ENCODE results near the gene FSIP1.
A peak's percentile ranks its signal among the peaks of the same experiment; 100 is the strongest.

The FSIP1 gene

DNA sequence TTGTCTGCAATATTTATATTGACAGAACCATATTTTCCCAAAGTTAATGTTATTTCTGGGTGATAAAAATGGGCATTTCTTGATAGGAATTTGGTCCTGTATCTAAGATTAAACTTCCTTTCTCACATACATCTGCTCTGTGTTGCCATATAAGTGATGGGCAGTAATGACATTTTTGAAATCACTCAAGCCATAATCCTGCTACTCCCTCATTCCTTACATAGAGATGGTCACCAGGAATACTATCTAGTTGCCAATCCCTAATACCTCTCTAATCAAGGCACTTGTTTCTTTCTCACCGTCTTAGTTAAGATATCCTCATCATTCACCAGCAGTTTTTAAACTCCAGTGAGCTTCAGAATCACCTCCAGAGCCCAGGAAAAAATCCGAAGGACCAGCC lies 68.4 kb downstream of the FSIP1 start:
- Histone ChIP-seq H3K9me3 (ENCODE audit: insufficient read depth, low read depth, low read length) (no peaks in the 10 kb centered on the region), H3K27me3 (ENCODE audit: insufficient read depth, low read length) (no peaks in the 10 kb centered on the region)

DNA sequence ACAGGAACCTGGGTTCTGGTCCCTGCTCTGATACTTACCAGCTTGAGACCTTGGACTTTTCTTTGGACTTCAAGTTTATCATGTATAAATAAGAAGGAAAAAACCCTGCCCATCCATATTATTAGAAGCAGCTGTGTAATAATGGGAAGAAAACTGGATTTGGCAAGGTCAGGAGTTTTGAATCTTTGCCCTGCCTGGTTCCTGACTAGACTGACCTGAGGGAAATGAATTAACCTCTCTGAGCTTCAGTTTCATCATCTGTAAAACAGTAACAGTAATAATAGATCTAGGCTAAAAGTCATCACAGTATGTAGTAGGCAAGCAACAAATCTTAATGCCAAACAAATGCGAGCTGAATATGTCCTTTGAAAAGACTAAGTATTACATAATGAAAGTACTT lies 68.8 kb downstream of the FSIP1 start:
- H3K9me3 ChIP-seq (ENCODE audit: insufficient read depth, low read depth, low read length): no peaks in the 10 kb centered on the region
- H3K9ac ChIP-seq (ENCODE audit: low read depth, low read length): no peak overlapping the region
- no peaks in the 10 kb centered on the region for H3K27me3 ChIP-seq (ENCODE audit: insufficient read depth, low read length)
- H3K4me1 ChIP-seq (ENCODE audit: insufficient read depth, low read length): no peaks in the 10 kb centered on the region
- no peak overlapping the region for H3K4me3 ChIP-seq (ENCODE audit: low read length)
- no peaks in the 10 kb centered on the region for H3K36me3 ChIP-seq (ENCODE audit: insufficient read depth, low read depth, low read length)
- H3K27ac ChIP-seq (ENCODE audit: low read length): no peak overlapping the region

More for the DNA sequence above, 68.4 kb downstream of the FSIP1 start:
- H3K4me3 ChIP-seq (ENCODE audit: low read length): no peak overlapping the region
- H3K27ac ChIP-seq (ENCODE audit: low read length): no peak overlapping the region
- no peak overlapping the region for H3K9ac ChIP-seq (ENCODE audit: low read depth, low read length)
- no peaks in the 10 kb centered on the region for H3K4me1 ChIP-seq (ENCODE audit: insufficient read depth, low read length)
- no peaks in the 10 kb centered on the region for H3K36me3 ChIP-seq (ENCODE audit: insufficient read depth, low read depth, low read length)

DNA sequence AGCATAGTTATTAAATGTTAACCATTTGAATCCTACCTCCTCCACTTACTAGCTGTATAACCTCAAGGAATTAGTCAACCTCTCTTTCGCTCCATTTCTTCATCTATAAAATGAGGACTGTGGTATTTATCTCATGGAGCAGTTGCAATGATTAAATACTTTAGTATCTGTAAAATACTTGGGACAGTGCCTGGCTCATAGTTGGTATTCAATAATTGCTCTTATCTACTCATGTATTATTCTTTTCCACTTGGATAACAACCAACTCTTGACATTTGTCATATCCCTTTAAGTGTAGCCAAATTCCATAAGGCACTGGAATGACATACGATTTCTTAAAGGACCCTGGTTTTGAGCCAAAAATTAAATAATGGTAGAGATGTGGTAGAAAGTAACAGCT lies 72.0 kb downstream of the FSIP1 start:
- no peak overlapping the region for H3K27ac ChIP-seq (ENCODE audit: low read length)
- no peaks in the 10 kb centered on the region for H3K36me3 ChIP-seq (ENCODE audit: insufficient read depth, low read depth, low read length)
- no peak overlapping the region for H3K9ac ChIP-seq (ENCODE audit: low read depth, low read length)
- no peaks in the 10 kb centered on the region for H3K9me3 ChIP-seq (ENCODE audit: insufficient read depth, low read depth, low read length)
- no peaks in the 10 kb centered on the region for H3K4me1 ChIP-seq (ENCODE audit: insufficient read depth, low read length)
- H3K4me3 ChIP-seq (ENCODE audit: low read length): no peak overlapping the region
- no peaks in the 10 kb centered on the region for H3K27me3 ChIP-seq (ENCODE audit: insufficient read depth, low read length)

DNA sequence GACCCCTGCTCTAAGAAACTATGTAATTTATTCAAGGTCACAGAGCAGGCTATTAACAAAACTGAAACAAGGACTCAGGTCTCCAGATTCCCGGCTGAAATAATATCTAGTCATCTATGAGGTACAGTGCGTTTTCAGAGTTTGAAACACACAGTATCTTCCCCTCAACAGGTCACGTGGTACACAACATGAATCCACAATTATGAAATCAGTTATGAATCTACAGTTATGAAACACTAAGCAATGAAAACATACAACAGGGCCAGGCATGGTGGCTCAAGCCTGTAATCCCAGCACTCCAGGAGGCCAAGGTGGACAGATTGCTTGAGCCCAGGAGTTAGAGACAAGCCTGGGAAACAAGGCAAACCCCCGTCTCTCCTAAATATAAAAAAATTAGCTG lies 72.7 kb downstream of the FSIP1 start:
- H3K27ac ChIP-seq (ENCODE audit: low read length): no peak overlapping the region
- H3K9ac ChIP-seq (ENCODE audit: low read depth, low read length): no peak overlapping the region
- peaks cover 1% of the 10 kb centered on the region; the same call in 1 of the 2 replicates for H3K4me1 ChIP-seq (ENCODE audit: insufficient read depth, low read length)
- H3K9me3 ChIP-seq (ENCODE audit: insufficient read depth, low read depth, low read length): no peaks in the 10 kb centered on the region
- H3K4me3 ChIP-seq (ENCODE audit: low read length): no peak overlapping the region
- no peaks in the 10 kb centered on the region for H3K27me3 ChIP-seq (ENCODE audit: insufficient read depth, low read length)
- H3K36me3 ChIP-seq (ENCODE audit: insufficient read depth, low read depth, low read length): no peaks in the 10 kb centered on the region

DNA sequence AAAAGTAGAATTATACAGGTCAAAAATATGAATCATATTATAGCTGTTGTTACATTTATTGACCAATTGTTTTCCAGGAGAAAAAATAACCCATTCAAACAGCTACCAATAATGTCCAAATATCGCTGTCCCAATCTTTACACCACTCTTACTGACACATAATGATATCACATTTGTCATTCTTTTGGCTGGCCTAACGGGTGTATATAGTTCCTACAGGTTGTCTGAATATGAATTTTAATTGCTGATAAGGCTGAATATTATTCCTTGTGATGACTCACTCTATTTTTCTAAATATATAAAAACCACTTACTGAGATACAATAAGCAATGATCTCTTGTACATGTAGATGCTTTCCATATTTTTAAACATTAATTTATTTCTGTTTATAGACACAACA lies 76.4 kb downstream of the FSIP1 start:
- H3K27ac ChIP-seq (ENCODE audit: low read length): no peak overlapping the region
- H3K9me3 ChIP-seq (ENCODE audit: insufficient read depth, low read depth, low read length): no peaks in the 10 kb centered on the region
- no peak overlapping the region for H3K4me3 ChIP-seq (ENCODE audit: low read length)
- H3K9ac ChIP-seq (ENCODE audit: low read depth, low read length): no peak overlapping the region
- no peaks in the 10 kb centered on the region for H3K27me3 ChIP-seq (ENCODE audit: insufficient read depth, low read length)
- H3K4me1 ChIP-seq (ENCODE audit: insufficient read depth, low read length): peaks cover 13% of the 10 kb centered on the region; the same call in 1 of the 2 replicates
- no peaks in the 10 kb centered on the region for H3K36me3 ChIP-seq (ENCODE audit: insufficient read depth, low read depth, low read length)

DNA sequence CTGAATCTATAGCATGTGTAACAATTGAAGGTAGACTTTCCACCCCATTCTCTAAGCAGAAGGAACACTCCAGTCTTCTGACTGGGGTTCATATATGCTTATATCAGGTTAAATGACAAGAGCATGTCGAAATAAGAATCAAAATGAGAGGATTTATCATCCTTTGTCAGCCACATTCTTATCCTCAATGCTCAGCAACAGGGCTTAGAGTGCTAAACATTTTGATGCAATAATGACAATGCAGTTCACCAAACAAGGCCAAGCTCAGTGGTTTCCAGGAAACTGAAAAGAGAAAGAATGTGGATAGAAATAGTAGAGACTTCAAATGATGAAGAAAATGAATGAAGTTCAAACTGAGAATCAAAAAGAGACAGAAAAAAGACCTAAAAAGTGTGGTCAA lies 78.0 kb downstream of the FSIP1 start:
- Histone ChIP-seq H3K4me1 (ENCODE audit: insufficient read depth, low read length) (peaks cover 13% of the 10 kb centered on the region; the same call in 1 of the 2 replicates), H3K9me3 (ENCODE audit: insufficient read depth, low read depth, low read length) (no peaks in the 10 kb centered on the region), H3K27ac (ENCODE audit: low read length) (peak overlapping the region; percentile 18), H3K27me3 (ENCODE audit: insufficient read depth, low read length) (no peaks in the 10 kb centered on the region), H3K4me3 (ENCODE audit: low read length) (peak overlapping the region; percentile 2; the same call in 1 of the 2 replicates), H3K9ac (ENCODE audit: low read depth, low read length) (peak overlapping the region; percentile 10; the same call in 1 of the 2 replicates), H3K36me3 (ENCODE audit: insufficient read depth, low read depth, low read length) (no peaks in the 10 kb centered on the region)

DNA sequence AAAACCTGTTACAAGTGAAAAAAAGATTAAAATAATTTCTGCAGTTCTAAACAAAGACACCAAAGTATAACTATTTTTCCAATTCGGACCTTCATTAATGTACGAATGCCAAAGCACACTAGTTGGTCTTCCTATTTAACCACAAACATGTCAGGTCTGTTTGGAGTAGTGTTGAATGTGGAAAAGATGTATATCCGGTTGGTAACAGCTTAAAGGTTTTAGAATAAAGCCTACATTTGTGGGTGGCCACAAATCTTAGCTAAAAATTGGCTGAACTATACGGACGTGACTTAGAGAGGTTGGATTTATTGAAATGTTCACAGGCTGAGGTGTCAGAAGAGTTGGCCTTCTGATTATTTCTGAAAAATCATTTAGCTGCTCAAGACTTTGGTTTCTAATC lies 78.4 kb downstream of the FSIP1 start:
- Histone ChIP-seq H3K9me3 (ENCODE audit: insufficient read depth, low read depth, low read length) (no peaks in the 10 kb centered on the region), H3K4me3 (ENCODE audit: low read length) (peak overlapping the region; percentile 2; the same call in 1 of the 2 replicates), H3K27ac (ENCODE audit: low read length) (peak overlapping the region; percentile 18), H3K27me3 (ENCODE audit: insufficient read depth, low read length) (no peaks in the 10 kb centered on the region), H3K4me1 (ENCODE audit: insufficient read depth, low read length) (peaks cover 13% of the 10 kb centered on the region; the same call in 1 of the 2 replicates), H3K36me3 (ENCODE audit: insufficient read depth, low read depth, low read length) (no peaks in the 10 kb centered on the region), H3K9ac (ENCODE audit: low read depth, low read length) (peak overlapping the region; percentile 10; the same call in 1 of the 2 replicates)

DNA sequence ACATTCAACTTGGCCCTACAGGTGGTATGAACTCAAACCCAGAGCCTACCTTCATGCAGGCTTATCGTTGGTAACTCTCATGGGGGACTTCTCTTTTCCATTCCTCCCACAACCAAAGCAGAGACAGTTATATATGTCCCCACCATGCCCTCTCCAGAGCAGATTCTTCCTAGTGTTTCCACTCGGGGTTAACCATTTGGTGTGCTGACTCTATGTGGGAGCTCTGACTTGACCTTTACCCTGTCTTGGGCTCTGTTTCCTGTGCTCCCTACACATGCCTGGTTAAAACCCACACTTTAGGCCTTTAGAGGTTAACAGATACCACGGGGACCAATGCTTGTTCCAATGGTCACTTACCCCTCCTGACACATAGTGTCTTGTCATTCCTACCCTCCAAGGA lies 80.7 kb downstream of the FSIP1 start:
- H3K4me1 ChIP-seq (ENCODE audit: insufficient read depth, low read length): peaks cover 13% of the 10 kb centered on the region; the same call in 1 of the 2 replicates
- H3K4me3 ChIP-seq (ENCODE audit: low read length): no peak overlapping the region
- H3K9me3 ChIP-seq (ENCODE audit: insufficient read depth, low read depth, low read length): no peaks in the 10 kb centered on the region
- H3K9ac ChIP-seq (ENCODE audit: low read depth, low read length): no peak overlapping the region
- no peaks in the 10 kb centered on the region for H3K36me3 ChIP-seq (ENCODE audit: insufficient read depth, low read depth, low read length)
- no peak overlapping the region for H3K27ac ChIP-seq (ENCODE audit: low read length)
- H3K27me3 ChIP-seq (ENCODE audit: insufficient read depth, low read length): no peaks in the 10 kb centered on the region

DNA sequence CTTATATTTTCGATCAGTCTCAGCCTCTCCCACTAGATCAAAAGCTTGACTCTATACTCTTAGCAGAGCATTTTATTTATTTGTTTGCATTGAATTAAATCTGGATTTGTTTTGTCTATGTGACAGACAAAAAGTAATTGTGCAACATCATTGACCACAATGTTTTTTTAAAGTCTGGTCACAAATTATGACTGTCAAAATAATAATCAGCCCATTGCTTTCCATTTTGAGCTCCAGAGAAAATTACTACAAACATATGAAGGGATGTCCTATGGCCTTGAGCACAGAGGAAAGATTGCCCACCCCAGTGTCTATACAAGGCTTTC lies 82.3 kb downstream of the FSIP1 start:
- H3K9ac ChIP-seq (ENCODE audit: low read depth, low read length): no peak overlapping the region
- H3K36me3 ChIP-seq (ENCODE audit: insufficient read depth, low read depth, low read length): no peaks in the 10 kb centered on the region
- H3K27ac ChIP-seq (ENCODE audit: low read length): no peak overlapping the region
- H3K4me1 ChIP-seq (ENCODE audit: insufficient read depth, low read length): peaks cover 13% of the 10 kb centered on the region; the same call in 1 of the 2 replicates
- no peaks in the 10 kb centered on the region for H3K9me3 ChIP-seq (ENCODE audit: insufficient read depth, low read depth, low read length)
- no peaks in the 10 kb centered on the region for H3K27me3 ChIP-seq (ENCODE audit: insufficient read depth, low read length)
- H3K4me3 ChIP-seq (ENCODE audit: low read length): no peak overlapping the region

DNA sequence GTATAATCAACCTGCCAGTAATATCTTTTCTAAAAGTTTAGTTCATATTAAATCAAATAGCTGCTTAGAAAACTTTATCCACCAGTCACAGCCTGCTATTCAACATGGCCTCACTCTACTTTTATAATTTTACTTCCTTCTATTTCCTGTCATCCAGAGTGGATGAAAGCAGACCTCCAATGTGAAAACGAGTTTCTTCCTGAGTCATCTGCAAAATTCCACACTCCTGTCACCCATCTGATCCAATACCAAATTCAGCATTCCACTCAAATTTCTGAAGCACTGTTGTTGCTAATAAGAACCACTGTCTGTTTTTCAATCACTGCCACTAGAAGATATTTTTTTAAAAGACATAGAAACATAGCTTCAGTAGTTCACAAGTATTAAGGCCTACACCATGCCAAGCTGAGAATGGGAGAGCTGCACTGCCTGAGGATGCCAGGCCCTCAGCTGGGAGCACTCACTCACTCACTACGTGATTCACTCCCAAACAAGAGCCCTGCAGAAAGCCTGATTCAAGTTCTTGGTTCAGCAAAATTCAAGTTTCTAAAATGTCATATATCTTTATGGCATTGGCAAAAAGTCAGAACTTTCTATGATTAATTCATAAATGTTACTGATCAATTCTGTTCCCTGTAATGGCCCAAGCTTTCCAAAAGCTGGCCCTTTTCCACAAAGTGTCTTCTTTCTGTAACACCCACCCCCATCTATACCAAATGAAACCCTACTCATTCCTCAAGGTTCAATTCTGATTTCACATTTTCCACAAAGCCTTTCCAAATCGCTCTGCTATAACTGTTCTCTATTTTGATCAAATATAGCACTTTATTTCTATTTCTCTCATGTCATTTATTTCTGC lies 82.9 kb downstream of the FSIP1 start:
- Histone ChIP-seq H3K9ac (ENCODE audit: low read depth, low read length) (no peak overlapping the region), H3K9me3 (ENCODE audit: insufficient read depth, low read depth, low read length) (no peaks in the 10 kb centered on the region), H3K27ac (ENCODE audit: low read length) (no peak overlapping the region), H3K27me3 (ENCODE audit: insufficient read depth, low read length) (no peaks in the 10 kb centered on the region), H3K4me3 (ENCODE audit: low read length) (no peak overlapping the region), H3K36me3 (ENCODE audit: insufficient read depth, low read depth, low read length) (no peaks in the 10 kb centered on the region), H3K4me1 (ENCODE audit: insufficient read depth, low read length) (peaks cover 9% of the 10 kb centered on the region; the same call in 1 of the 2 replicates)

DNA sequence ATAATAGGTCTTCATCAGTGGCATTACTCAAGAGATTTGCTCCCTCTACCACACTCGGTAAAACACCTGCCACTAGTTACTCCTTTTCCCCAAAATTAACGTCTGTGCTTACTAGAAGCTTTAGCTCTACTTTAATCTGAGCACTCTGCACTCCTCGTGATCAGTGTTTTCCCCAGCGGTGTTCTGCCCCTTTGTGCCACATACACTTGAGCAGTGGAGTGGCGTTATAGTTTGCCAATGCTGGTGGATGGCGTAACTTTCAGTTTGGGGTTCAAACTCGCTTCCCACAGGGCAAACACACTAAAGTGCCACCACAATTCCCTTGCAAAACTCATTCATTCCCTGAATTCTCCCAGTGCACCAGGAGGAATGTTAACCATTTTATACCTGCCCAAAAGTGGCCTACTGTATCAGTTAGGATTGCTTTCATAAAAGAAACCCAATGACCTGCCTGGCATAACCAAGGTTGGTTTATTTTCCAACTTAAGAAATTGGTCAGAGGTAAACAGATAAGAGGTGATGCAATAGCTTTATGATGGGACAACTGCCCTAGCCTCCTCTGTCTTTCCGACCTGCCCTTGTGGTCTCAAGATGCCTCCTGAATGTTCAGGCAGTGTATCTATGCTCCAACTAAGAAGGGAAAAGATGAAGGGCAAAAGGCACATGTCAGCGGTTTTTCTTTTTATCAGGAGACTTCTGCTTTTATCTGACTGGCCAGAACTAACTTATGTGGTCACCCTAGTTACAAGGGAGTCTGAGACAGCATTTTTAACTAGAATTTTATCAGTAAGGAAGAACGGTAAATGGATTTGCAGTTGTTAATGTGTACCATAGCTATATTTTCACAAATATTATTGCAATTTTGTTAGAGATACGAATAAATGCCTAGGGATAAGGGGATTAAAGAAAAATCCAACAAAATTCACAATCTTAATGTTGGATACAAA lies 83.9 kb downstream of the FSIP1 start:
- Histone ChIP-seq H3K36me3 (ENCODE audit: insufficient read depth, low read depth, low read length) (no peaks in the 10 kb centered on the region), H3K27me3 (ENCODE audit: insufficient read depth, low read length) (no peaks in the 10 kb centered on the region), H3K4me1 (ENCODE audit: insufficient read depth, low read length) (no peaks in the 10 kb centered on the region; the same call in 1 of the 2 replicates), H3K9ac (ENCODE audit: low read depth, low read length) (no peak overlapping the region), H3K4me3 (ENCODE audit: low read length) (no peak overlapping the region), H3K27ac (ENCODE audit: low read length) (no peak overlapping the region), H3K9me3 (ENCODE audit: insufficient read depth, low read depth, low read length) (no peaks in the 10 kb centered on the region)
